Right lobe of liver (tissue), 4 donors: ENCODE results near the gene CDH15.

ENCODE experiments used
- CTCF ChIP-seq, 4 donors: fragments of 200-600 bp in 3 of 4; fragments of 450-650 bp in 1 of 4; IDR thresholded peaks; one replicate each; pipeline versions ENCODE4 v1.5.1 to v1.8.0; 2016 to 2022; ENCODE audit warnings: antibody characterized with exemption in 4 of 4, mild to moderate bottlenecking in 2 of 4
- POLR2A ChIP-seq: fragments of 450-650 bp; IDR thresholded peaks from one replicate; pipeline ENCODE4 v1.6.1; 2017; ENCODE audit warnings: antibody characterized with exemption, mild to moderate bottlenecking
- donor health status: DM: no; HTN: no; CAD: no.
- donor health status: DM: no; HTN: no; CAD: no.
- donor health status: DM: no; HTN: yes; CAD: no.

- TF ChIP-seq CTCF (IDR thresholded peaks at IDR 0.05) = no peak
- no peak for TF ChIP-seq POLR2A
Observed at GRCh38 chr16:89155851-89156739, 15.5 kb upstream of the CDH15 start.
